GM12891 (cell line): ENCODE data around the gene LRP5.

Source experiments
- PAX5 ChIP-seq: IDR thresholded peaks from 2 replicates; pipeline ENCODE4 v1.6.1; 2011; ENCODE audit warnings: low read length, moderate library complexity, mild to moderate bottlenecking; ENCODE audit not compliant: insufficient read depth, severe bottlenecking
- POLR2AphosphoS5 ChIP-seq: IDR thresholded peaks from 2 replicates; pipeline ENCODE4 v1.6.1; 2011; ENCODE audit warnings: low read depth, low read length, control low read depth

GRCh38 chr11:68329536-68329935 is 17.1 kb downstream of the LRP5 start:
- TF ChIP-seq POLR2AphosphoS5 (no peak), PAX5 (no peak)
